ENCODE data around the gene KLHDC7A.

DNA sequence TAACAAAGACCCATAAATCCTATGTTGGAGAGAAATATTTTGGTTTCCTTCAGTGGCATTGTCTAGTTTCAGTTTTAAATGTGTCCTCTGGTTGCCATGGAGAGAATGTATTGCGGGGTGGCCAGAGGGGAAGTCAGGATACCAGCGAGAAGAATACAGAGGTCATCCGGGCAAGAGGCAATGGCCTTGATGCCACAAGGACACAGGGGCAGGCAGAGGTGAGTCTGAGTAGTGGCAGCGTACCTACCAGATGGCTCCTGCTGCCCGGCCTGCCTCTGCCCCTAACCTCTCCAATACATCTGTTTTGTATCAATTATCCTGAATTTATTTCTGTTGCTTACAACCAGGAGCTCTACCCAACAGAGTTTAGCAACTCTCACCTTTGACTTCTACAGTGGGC is 14.9 kb downstream of the KLHDC7A start:
- TF ChIP-seq RAD21 (conservative IDR thresholded peaks at IDR 0.05) = no peak
- TF ChIP-seq, protein P1, sequence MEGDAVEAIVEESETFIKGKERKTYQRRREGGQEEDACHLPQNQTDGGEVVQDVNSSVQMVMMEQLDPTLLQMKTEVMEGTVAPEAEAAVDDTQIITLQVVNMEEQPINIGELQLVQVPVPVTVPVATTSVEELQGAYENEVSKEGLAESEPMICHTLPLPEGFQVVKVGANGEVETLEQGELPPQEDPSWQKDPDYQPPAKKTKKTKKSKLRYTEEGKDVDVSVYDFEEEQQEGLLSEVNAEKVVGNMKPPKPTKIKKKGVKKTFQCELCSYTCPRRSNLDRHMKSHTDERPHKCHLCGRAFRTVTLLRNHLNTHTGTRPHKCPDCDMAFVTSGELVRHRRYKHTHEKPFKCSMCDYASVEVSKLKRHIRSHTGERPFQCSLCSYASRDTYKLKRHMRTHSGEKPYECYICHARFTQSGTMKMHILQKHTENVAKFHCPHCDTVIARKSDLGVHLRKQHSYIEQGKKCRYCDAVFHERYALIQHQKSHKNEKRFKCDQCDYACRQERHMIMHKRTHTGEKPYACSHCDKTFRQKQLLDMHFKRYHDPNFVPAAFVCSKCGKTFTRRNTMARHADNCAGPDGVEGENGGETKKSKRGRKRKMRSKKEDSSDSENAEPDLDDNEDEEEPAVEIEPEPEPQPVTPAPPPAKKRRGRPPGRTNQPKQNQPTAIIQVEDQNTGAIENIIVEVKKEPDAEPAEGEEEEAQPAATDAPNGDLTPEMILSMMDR (IDR thresholded peaks at IDR 0.05; ENCODE audit: poor library complexity, severe bottlenecking) = no peak
- no peak for TF ChIP-seq EZH2 (IDR thresholded peaks at IDR 0.05; ENCODE audit: borderline replicate concordance, insufficient read depth, low read length, poor library complexity, severe bottlenecking)
- TF ChIP-seq, protein P2, sequence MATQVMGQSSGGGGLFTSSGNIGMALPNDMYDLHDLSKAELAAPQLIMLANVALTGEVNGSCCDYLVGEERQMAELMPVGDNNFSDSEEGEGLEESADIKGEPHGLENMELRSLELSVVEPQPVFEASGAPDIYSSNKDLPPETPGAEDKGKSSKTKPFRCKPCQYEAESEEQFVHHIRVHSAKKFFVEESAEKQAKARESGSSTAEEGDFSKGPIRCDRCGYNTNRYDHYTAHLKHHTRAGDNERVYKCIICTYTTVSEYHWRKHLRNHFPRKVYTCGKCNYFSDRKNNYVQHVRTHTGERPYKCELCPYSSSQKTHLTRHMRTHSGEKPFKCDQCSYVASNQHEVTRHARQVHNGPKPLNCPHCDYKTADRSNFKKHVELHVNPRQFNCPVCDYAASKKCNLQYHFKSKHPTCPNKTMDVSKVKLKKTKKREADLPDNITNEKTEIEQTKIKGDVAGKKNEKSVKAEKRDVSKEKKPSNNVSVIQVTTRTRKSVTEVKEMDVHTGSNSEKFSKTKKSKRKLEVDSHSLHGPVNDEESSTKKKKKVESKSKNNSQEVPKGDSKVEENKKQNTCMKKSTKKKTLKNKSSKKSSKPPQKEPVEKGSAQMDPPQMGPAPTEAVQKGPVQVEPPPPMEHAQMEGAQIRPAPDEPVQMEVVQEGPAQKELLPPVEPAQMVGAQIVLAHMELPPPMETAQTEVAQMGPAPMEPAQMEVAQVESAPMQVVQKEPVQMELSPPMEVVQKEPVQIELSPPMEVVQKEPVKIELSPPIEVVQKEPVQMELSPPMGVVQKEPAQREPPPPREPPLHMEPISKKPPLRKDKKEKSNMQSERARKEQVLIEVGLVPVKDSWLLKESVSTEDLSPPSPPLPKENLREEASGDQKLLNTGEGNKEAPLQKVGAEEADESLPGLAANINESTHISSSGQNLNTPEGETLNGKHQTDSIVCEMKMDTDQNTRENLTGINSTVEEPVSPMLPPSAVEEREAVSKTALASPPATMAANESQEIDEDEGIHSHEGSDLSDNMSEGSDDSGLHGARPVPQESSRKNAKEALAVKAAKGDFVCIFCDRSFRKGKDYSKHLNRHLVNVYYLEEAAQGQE (IDR thresholded peaks at IDR 0.05; ENCODE audit: borderline replicate concordance) = no peak
- TF ChIP-seq SMC3 (conservative IDR thresholded peaks at IDR 0.05; ENCODE audit: poor library complexity) = no peak
- no peak for TF ChIP-seq EP300 (conservative IDR thresholded peaks at IDR 0.05; ENCODE audit: poor library complexity, severe bottlenecking)
- TF ChIP-seq POLR2AphosphoS5 (IDR thresholded peaks at IDR 0.05) = no peak
- TF ChIP-seq TAF1 (IDR thresholded peaks at IDR 0.05; ENCODE audit: low read depth) = no peak
